IMR-90 (cell line): Measurements from ENCODE around the gene TSPYL1. TPM values are rescaled to one million over a fixed set of nuclear protein-coding genes. Genes with fewer than 3 reads are reported as not detected.

Source experiments
- CHD1 ChIP-seq: IDR thresholded peaks from 2 replicates; pipeline ENCODE4 v1.6.1; 2012; ENCODE audit warnings: low read depth, low read length, improper control_type of control experiment
- FOS ChIP-seq: fragments of 150-350 bp; IDR thresholded peaks from 2 replicates; pipeline ENCODE4 v1.6.1; 2016; ENCODE audit warnings: low read depth, low read length
- MXI1 ChIP-seq: IDR thresholded peaks from 2 replicates; pipeline ENCODE4 v1.6.1; 2012; ENCODE audit warnings: low read depth, mild to moderate bottlenecking, low read length, moderate library complexity, borderline replicate concordance
- NFE2L2 ChIP-seq: fragments of 150-350 bp; IDR thresholded peaks from 2 replicates; pipeline ENCODE4 v1.6.1; 2016; ENCODE audit warnings: low read depth, mild to moderate bottlenecking, low read length
- RCOR1 ChIP-seq: IDR thresholded peaks from 2 replicates; pipeline ENCODE4 v1.6.1; 2012; ENCODE audit warnings: mild to moderate bottlenecking, low read length, improper control_type of control experiment; ENCODE audit not compliant: insufficient replicate concordance
- USF2 ChIP-seq: fragments of 150-350 bp; IDR thresholded peaks from 2 replicates; pipeline ENCODE4 v1.6.1; 2017; ENCODE audit warnings: mild to moderate bottlenecking, antibody characterized with exemption, low read length, low read depth
- polyA plus RNA-seq, 3 experiments: library from polyadenylated mRNA; depleted of rRNA; stranded (reverse); fragments of >200 nt; gene quantifications; 2 replicates each; pipeline ENCODE4 v1.2.3, GENCODE V29; 2012; ENCODE audit warnings: low replicate concordance in 1 of 3
- total RNA-seq: library from RNA; depleted of rRNA; stranded (reverse); fragments of >200 nt; gene quantifications from 2 replicates; pipeline ENCODE4 v1.2.3, GENCODE V29; 2012

TSPYL1 gene
- total and polyA plus RNA-seq, 2 of the 4 experiments (the other 2 are of a cell fraction): 32.4 to 111 TPM

GRCh38 chr6:116279232-116280160 lies at the start of gene TSPYL1 (continued):
- TF ChIP-seq USF2 (no peak), CHD1 (no peak; the same call in 1 of the 2 replicates), RCOR1 (no peak), MXI1 (peak; percentile 27; the same call in 1 of the 2 replicates), FOS (peak; percentile 14; the same call in 1 of the 2 replicates), NFE2L2 (no peak)
